ENCODE measurements around the gene IGFBP2. TPM values are rescaled to one million over a fixed set of nuclear protein-coding genes. Genes with fewer than 3 reads are reported as not detected.

IGFBP2 gene
- total and polyA plus RNA-seq, 4 experiments from 2014 or later: not detected

DNA sequence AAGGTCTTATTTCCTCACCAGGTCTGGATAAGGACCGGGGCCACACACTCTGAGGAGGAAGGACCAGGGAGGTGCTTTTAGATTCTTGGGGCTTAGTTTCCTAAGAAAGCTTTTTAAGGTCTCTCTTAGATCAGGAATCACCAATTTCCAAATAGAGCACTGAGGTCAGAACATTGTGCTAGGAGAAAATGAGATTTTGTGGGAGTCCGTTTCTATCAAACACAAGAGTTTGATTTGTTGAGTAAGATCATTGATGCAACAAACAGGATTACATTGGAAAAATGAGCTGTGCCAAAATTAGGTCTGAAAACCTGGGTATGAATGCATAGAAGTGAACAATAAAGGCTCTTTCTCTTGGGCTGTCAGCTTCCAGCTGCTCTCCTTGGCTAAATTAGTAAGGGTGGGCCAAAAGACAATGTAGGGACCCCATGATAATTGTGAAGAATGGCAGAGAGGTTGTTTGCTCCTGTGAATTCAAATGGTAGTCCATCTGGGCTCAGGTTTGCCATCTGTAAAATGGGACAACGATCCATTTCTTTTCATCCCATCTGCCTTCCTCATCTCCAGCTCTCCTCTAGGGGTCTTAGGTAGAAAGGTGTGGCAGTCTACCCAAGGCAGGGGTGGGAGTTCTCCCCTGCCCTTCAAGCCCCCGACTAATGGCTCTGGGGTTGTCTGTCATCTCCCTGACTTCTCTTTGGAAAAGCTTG is 20.0 kb downstream of the IGFBP2 start:
- Mint-ChIP-seq H3K36me3 (no peaks in the 10 kb centered on the region), H3K27ac (no peak overlapping the region), H3K9me3 (no peaks in the 10 kb centered on the region), H3K27me3 (peaks cover 1 to 10% of the 10 kb centered on the region in 2 donors), H3K4me1 (no peaks in the 10 kb centered on the region), H3K4me3 (no peak overlapping the region)
- H3K27ac ChIP-seq (ENCODE audit: low read depth, low read length): no peak overlapping the region
- no peaks in the 10 kb centered on the region for H3K4me1 ChIP-seq (ENCODE audit: insufficient read depth, low read length)
- H3K27me3 ChIP-seq (ENCODE audit: insufficient read depth, low read length): no peaks in the 10 kb centered on the region
- no peaks in the 10 kb centered on the region for H3K9me3 ChIP-seq (ENCODE audit: control insufficient read depth in 1 of 2, low read length in 2 of 2)
- no peak overlapping the region for H3K4me3 ChIP-seq (ENCODE audit: low read length in 2 of 2)
- DNase-seq: no peak
- ChIA-PET CTCF (ENCODE audit: partially characterized antibody) (interaction anchor here (0.9 to 1.7 kb wide), 2 partner anchors 13 to 14 kb away, joined by 3 to 7 read pairs; no protein-coding TSS in a partner anchor), POLR2A (ENCODE audit: partially characterized antibody) (no interaction called here)
- intact Hi-C loops (cut with micrococcal nuclease): no loop called here
- no peaks in the 10 kb centered on the region for H3K36me3 ChIP-seq (ENCODE audit: insufficient read depth, low read length)

DNA sequence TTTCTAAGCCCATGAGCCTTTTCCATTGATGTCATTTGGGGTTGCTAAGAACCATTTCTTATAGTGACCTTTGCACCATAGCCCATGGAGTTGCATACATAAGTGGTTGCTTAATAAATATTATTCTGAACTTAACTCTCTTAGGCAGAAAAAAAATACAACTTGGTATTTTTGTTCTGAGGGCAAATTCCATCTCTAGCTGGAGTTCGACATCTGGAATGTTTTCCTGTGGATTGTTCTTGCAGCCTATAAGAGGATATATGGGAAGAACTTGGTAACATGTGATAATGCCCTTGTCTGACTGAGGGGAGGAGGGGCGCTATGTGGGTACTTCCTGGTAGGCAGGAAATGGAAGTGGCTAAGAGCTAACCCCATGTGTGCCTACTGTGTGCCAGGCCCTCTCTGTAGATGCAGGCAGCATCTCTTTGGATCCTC is 20.7 kb downstream of the IGFBP2 start:
- Mint-ChIP-seq H3K27ac (no peak overlapping the region), H3K9me3 (no peaks in the 10 kb centered on the region), H3K36me3 (no peaks in the 10 kb centered on the region), H3K27me3 (peaks cover 1 to 10% of the 10 kb centered on the region in 2 donors), H3K4me1 (no peaks in the 10 kb centered on the region), H3K4me3 (no peak overlapping the region)
- ChIA-PET POLR2A (ENCODE audit: partially characterized antibody) (no interaction called here), CTCF (ENCODE audit: partially characterized antibody) (interaction anchor here (0.9 kb wide), 1 partner anchor 13 kb away, joined by 3 read pairs; no protein-coding TSS in a partner anchor)
- Histone ChIP-seq H3K9me3 (ENCODE audit: control insufficient read depth in 1 of 2, low read length in 2 of 2) (no peaks in the 10 kb centered on the region), H3K27me3 (ENCODE audit: insufficient read depth, low read length) (no peaks in the 10 kb centered on the region), H3K4me3 (ENCODE audit: low read length in 2 of 2) (no peak overlapping the region), H3K4me1 (ENCODE audit: insufficient read depth, low read length) (no peaks in the 10 kb centered on the region), H3K27ac (ENCODE audit: low read depth, low read length) (no peak overlapping the region), H3K36me3 (ENCODE audit: insufficient read depth, low read length) (no peaks in the 10 kb centered on the region)
- no peak for DNase-seq
- intact Hi-C loops (cut with micrococcal nuclease): no loop called here

DNA sequence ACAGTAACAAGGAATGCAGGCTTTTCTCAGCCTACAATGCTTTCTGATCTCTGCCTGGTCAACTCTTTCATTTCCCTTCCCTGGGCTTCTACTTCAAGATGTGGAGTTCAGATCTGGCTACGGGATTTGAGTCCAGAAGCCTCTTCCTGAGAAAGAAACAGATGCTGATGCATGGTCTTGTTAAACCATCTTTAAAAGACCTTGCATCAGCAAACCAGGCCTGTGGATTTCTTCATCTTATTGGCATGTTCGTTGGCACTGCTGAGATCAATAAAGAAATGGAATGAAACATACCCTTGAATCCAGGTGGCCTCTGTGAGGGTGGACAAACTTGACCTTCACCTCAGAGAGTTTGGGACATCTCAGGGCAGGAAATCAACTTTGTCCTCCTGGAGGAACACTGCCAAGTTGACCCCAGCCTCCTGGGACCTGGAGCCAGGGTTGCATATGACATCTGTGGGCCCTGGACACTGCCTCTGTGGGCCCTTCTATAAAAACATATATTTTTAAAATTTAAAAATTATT is 21.4 kb downstream of the IGFBP2 start:
- CTCF ChIA-PET (ENCODE audit: partially characterized antibody): interaction anchor here (0.9 kb wide), 1 partner anchor 12 kb away, joined by 3 read pairs; no protein-coding TSS in a partner anchor
- H3K4me3 Mint-ChIP-seq: no peak overlapping the region

DNA sequence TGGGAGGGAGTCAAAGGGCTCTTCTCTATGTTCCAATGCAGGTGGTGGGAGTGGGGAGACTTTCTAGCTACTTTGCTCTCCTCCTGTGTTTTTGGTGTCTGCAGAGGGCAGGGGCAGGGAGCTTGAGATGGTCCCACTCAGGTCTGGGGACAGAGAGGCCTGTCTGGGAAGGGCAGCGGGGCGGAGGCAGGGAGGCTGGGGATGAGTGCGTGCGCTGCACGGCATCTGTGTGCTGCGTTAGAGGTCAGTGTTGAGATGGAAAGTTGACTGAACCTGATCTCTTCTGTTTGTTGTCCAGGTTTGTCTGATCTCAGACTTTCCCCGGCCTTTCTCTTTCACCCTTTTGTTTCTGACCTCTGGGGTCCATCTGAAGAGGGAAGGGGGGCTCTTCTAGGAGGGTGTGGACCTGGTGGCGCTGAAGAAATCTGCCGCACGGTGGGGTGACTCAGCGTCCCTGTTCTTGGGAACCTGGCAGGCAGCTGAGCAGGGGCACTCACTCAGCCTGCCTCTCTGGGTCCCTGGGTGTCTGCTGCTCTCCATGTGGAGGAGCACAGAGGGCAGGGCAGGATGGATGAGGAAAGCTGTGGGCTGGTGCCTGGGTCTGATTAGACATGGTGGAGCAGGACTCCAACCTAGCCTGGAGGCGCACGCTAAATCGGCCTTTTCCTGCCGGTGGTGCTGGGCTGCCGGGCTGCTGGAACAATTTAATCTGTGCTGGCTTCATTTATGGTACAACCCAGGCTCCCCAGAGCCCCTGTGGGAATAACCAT is 24.1 kb downstream of the IGFBP2 start:
- intact Hi-C loops (cut with micrococcal nuclease): no loop called here
- ChIA-PET CTCF (ENCODE audit: partially characterized antibody) (interaction anchor here (2.1 kb wide), 1 partner anchor 9 kb away, joined by 6 read pairs; no protein-coding TSS in a partner anchor), POLR2A (ENCODE audit: partially characterized antibody) (no interaction called here)
- Histone ChIP-seq H3K27ac (ENCODE audit: low read depth, low read length) (no peak overlapping the region), H3K9me3 (ENCODE audit: control insufficient read depth in 1 of 2, low read length in 2 of 2) (no peaks in the 10 kb centered on the region), H3K4me1 (ENCODE audit: insufficient read depth, low read length) (no peaks in the 10 kb centered on the region), H3K4me3 (ENCODE audit: low read length in 2 of 2) (no peak overlapping the region), H3K27me3 (ENCODE audit: insufficient read depth, low read length) (no peaks in the 10 kb centered on the region), H3K36me3 (ENCODE audit: insufficient read depth, low read length) (no peaks in the 10 kb centered on the region)
- Mint-ChIP-seq H3K36me3 (no peaks in the 10 kb centered on the region), H3K4me1 (no peaks in the 10 kb centered on the region), H3K27me3 (peaks cover 2 to 3% of the 10 kb centered on the region in 2 donors), H3K9me3 (no peaks in the 10 kb centered on the region), H3K4me3 (no peak overlapping the region), H3K27ac (no peak overlapping the region)
- DNase-seq: no peak

More for the DNA sequence above, 21.4 kb downstream of the IGFBP2 start:
- Histone ChIP-seq H3K27ac (ENCODE audit: low read depth, low read length) (no peak overlapping the region), H3K4me1 (ENCODE audit: insufficient read depth, low read length) (no peaks in the 10 kb centered on the region), H3K4me3 (ENCODE audit: low read length in 2 of 2) (no peak overlapping the region), H3K27me3 (ENCODE audit: insufficient read depth, low read length) (no peaks in the 10 kb centered on the region), H3K9me3 (ENCODE audit: control insufficient read depth in 1 of 2, low read length in 2 of 2) (no peaks in the 10 kb centered on the region), H3K36me3 (ENCODE audit: insufficient read depth, low read length) (no peaks in the 10 kb centered on the region)
- Mint-ChIP-seq H3K27me3 (peaks cover 1 to 10% of the 10 kb centered on the region in 2 donors), H3K27ac (no peak overlapping the region), H3K4me1 (no peaks in the 10 kb centered on the region), H3K36me3 (no peaks in the 10 kb centered on the region), H3K9me3 (no peaks in the 10 kb centered on the region)
- intact Hi-C loops (cut with micrococcal nuclease): no loop called here
- DNase-seq: no peak
- POLR2A ChIA-PET (ENCODE audit: partially characterized antibody): no interaction called here

DNA sequence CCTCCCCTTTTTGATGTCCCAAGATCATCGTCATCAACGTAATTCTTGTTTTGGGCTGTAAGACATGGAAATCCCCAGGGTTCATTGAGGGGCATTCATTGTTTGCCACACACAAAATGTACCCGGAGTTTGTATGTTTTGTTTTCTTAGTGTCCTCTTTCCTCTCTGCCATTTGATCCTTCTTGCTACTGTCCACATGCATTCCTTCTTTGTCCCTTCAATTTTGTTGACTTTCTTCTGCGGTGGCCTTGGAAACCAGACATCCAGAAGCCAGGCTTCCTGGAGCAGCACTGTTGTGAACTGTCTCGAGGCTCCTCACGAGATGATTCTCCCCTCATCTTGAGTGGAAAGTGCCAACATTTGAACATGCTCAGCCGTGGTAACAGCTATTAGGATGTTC is 24.8 kb downstream of the IGFBP2 start:
- intact Hi-C loops (cut with micrococcal nuclease): no loop called here
- Histone ChIP-seq H3K9me3 (ENCODE audit: control insufficient read depth in 1 of 2, low read length in 2 of 2) (no peaks in the 10 kb centered on the region), H3K36me3 (ENCODE audit: insufficient read depth, low read length) (no peaks in the 10 kb centered on the region), H3K4me3 (ENCODE audit: low read length in 2 of 2) (no peak overlapping the region), H3K27me3 (ENCODE audit: insufficient read depth, low read length) (no peaks in the 10 kb centered on the region), H3K27ac (ENCODE audit: low read depth, low read length) (no peak overlapping the region), H3K4me1 (ENCODE audit: insufficient read depth, low read length) (no peaks in the 10 kb centered on the region)
- no peak overlapping the region for H3K4me3 Mint-ChIP-seq
- H3K4me1 Mint-ChIP-seq: no peaks in the 10 kb centered on the region
- DNase-seq: no peak
- H3K27ac Mint-ChIP-seq: no peak overlapping the region
- no peaks in the 10 kb centered on the region for H3K9me3 Mint-ChIP-seq
- H3K27me3 Mint-ChIP-seq: peaks cover 2 to 3% of the 10 kb centered on the region in 2 donors
- CTCF ChIA-PET (ENCODE audit: partially characterized antibody): interaction anchor here (1.0 kb wide), 1 partner anchor 10 kb away, joined by 3 read pairs; no protein-coding TSS in a partner anchor
- no peaks in the 10 kb centered on the region for H3K36me3 Mint-ChIP-seq
- POLR2A ChIA-PET (ENCODE audit: partially characterized antibody): no interaction called here

DNA sequence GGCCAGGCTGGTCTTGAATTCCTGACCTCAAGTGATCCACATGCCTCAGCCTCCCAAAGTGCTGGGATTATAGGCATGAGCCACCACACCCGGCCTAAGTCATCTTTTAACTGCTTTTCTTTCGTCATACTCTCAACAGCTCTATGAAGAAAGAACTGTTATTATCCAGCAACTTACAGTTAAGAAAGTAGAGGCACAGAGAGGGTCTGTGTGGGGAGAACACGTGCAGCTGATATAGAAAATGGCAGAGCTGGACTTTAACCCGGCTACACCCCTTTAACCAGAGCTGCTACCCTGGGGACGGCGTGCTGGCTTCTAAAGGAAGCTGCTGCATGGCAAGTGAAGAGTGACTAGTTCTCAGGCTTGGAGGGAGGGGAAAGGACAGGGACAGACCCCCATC is 25.5 kb downstream of the IGFBP2 start:
- H3K27me3 Mint-ChIP-seq: peaks cover 2 to 3% of the 10 kb centered on the region in 2 donors
- CTCF ChIA-PET (ENCODE audit: partially characterized antibody): interaction anchor here (1.0 kb wide), 1 partner anchor 9 kb away, joined by 3 read pairs; no protein-coding TSS in a partner anchor
- no peak overlapping the region for H3K27ac Mint-ChIP-seq

DNA sequence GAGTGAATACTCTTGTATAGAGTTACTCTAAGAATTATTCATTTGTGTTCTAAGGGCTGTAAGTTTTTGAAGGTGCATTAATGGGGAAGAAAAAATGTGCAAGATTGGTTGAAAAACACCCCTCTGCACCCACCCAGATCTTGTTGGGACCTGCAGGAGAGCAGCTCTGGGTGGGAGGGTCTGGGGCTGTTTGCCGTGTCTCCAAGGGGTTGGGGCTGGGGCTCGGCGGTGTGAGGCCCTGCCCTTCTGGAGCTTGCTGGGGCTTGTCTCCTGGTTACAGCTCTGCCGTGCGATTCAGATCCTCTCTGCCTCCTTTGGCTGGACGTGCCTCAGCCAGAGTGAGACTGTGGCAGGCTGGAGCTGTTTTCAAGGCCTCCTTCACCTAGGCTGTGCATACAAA is 26.1 kb downstream of the IGFBP2 start:
- Mint-ChIP-seq H3K9me3 (no peaks in the 10 kb centered on the region), H3K27ac (no peak overlapping the region), H3K27me3 (peaks cover 2 to 3% of the 10 kb centered on the region in 2 donors), H3K36me3 (no peaks in the 10 kb centered on the region), H3K4me3 (no peak overlapping the region), H3K4me1 (no peaks in the 10 kb centered on the region)
- intact Hi-C loops (cut with micrococcal nuclease): no loop called here
- Histone ChIP-seq H3K4me1 (ENCODE audit: insufficient read depth, low read length) (no peaks in the 10 kb centered on the region), H3K27me3 (ENCODE audit: insufficient read depth, low read length) (no peaks in the 10 kb centered on the region), H3K36me3 (ENCODE audit: insufficient read depth, low read length) (no peaks in the 10 kb centered on the region), H3K9me3 (ENCODE audit: control insufficient read depth in 1 of 2, low read length in 2 of 2) (no peaks in the 10 kb centered on the region), H3K4me3 (ENCODE audit: low read length in 2 of 2) (no peak overlapping the region), H3K27ac (ENCODE audit: low read depth, low read length) (no peak overlapping the region)
- ChIA-PET POLR2A (ENCODE audit: partially characterized antibody) (no interaction called here), CTCF (ENCODE audit: partially characterized antibody) (interaction anchor here (1.1 kb wide), 1 partner anchor 23 kb away, joined by 4 read pairs; no protein-coding TSS in a partner anchor)
- no peak for DNase-seq

More for the DNA sequence above, 25.5 kb downstream of the IGFBP2 start:
- no peak for DNase-seq
- no peak overlapping the region for H3K27ac ChIP-seq (ENCODE audit: low read depth, low read length)
- intact Hi-C loops (cut with micrococcal nuclease): no loop called here
- Mint-ChIP-seq H3K4me1 (no peaks in the 10 kb centered on the region), H3K9me3 (no peaks in the 10 kb centered on the region), H3K4me3 (no peak overlapping the region), H3K36me3 (no peaks in the 10 kb centered on the region)
- H3K36me3 ChIP-seq (ENCODE audit: insufficient read depth, low read length): no peaks in the 10 kb centered on the region
- no peak overlapping the region for H3K4me3 ChIP-seq (ENCODE audit: low read length in 2 of 2)
- POLR2A ChIA-PET (ENCODE audit: partially characterized antibody): no interaction called here
- H3K27me3 ChIP-seq (ENCODE audit: insufficient read depth, low read length): no peaks in the 10 kb centered on the region
- no peaks in the 10 kb centered on the region for H3K9me3 ChIP-seq (ENCODE audit: control insufficient read depth in 1 of 2, low read length in 2 of 2)
- no peaks in the 10 kb centered on the region for H3K4me1 ChIP-seq (ENCODE audit: insufficient read depth, low read length)

All from CD4-positive, alpha-beta memory T cell (primary cell).